HG03103 (cell line): ENCODE results near the gene ECHS1.

ENCODE experiments used
- ATAC-seq: cut with Tn5 transposase; IDR thresholded peaks from one replicate; pipeline ENCODE4 v1.9.1; 2021; ENCODE audit warnings: low read depth; ENCODE audit not compliant: unreplicated experiment

The ECHS1 gene

GRCh38 chr10:133361227-133361626 is 11.9 kb downstream of the ECHS1 start:
- ATAC-seq: no peak

DNA sequence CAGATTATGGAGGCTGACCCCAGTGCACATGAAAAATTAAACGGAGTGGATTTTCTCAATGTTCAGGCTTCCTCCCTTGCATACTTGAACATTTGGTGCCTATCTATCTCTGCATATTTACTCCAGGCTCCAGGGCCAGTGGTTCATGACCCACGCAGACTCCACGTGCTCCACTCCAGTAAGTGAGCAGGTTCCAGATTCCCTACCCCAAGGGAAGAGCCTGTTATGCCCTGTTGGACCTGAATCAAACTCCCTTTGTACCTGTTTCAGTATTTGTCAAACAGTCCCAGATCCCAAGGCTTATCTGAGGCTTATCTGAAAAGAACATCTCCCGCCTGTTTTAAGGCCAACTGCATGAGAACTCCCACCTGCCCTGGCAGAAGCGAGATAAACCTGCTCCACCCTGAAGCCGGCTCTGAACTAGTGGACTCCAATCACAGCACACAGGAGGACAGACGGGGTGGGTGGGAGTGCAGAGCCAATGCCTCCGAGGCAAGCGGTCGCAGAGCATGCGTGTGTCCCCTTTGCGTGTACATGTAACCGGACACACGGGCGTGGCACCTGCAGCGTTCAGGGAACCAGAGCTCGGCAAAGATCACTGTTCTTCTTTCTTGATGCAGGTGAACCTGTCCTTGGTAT is 13.1 kb downstream of the ECHS1 start:
- no peak for ATAC-seq

- ATAC-seq: no peak
Observed at GRCh38 chr10:133359554-133359971, 13.6 kb downstream of the ECHS1 start.

DNA sequence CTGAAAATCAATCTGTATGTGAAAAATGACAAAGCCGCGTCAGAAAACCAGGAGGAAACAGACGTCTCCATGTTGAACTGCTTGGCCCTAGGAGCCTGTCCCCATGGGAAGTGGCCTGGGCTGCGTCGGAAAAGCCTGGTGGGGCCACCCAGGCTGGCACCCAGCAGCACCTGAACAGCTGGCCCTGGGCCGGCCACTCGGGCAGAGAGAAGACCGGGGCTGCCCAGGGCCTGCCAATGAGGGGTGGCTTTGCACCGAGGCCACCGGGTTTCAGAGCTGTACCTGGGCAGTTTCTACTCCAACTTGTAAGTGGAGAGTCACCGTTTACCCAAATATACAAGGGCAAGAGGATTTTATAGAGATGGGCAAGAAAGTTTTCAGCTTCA is 14.2 kb downstream of the ECHS1 start:
- no peak for ATAC-seq

DNA sequence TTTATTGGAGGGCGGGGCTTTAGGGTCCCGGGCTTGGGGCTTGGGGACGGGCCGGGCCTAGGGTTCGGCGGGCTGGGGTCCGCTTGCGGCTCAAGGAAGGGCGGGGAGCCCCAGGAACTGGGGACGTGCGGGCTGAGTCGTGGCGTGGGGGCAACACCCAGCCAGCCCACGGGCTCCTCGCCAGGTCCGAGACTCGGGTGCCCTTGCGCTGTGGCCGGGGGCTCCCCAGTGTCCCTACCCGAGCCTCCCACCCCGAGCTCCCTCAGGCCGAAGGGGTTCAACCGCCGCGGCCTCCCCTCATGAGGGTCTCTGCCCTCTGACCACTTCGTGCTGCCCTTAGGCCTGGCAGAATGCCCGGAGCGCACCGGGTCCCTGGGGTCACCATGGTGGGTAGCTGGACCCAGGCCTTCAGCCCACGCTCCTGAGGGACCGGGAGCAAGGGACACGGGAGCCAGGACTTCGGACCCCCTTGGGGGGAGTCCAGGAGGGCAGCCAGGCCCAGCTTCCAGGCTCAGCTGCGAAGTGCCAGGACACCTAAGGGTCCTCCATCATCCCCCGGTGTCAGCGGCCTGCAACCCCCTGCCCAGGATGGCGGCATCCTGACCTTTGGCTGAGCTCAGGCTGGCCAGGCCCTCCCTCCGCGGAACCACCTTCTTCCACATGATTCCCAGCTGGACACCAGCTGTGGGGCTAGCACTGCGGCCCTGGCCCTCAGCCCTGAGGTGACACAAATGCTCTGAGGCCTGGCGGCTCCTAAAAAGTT is 14.8 kb downstream of the ECHS1 start:
- no peak for ATAC-seq

DNA sequence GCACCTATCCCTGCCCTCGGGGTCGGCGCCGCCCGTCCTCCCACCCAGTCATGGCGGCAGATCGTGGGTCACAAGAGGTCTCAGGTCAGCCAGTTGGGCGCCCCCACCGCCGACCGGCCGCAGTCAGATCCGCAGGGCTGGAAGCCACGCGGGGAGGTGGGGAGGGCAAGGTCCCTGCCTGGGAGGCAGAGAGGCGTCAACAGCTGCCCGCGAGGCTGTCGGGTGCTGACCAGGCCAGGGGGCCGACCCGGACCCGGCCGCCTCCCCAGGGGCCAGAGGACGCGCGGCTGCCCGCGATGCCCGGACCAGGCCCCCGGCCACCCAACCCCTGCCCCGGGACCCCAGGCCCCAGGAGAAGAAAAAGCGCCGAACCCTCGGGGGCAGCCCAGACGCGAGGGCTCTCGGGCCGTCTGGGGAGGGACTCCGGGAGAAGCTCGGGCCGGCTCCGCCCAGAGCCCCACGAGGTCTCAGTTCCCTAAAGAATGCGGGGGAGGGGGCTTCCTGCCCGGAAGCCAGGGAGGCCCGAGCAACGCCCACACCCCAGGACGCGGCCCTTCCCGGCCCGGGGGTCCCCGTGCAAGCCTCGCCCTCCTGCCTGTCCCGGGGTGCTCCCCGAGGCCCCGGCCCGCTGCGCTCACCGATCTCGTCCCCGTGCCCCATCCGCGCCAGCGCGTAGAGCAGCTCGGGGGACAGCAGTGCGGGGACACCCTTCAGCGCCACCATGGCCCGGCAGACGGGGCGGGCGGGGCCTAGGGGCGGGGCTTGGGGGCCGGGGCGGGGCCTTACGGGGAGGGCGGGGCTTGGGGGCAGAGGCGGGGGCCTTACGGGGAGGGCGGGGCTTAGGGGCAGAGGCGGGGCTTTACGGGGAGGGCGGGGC is 15.6 kb downstream of the ECHS1 start, which contains the start of gene FUOM:
TSS of gene FUOM (minus strand) at position 735 of the 877 bp plus-strand sequence. CDS start at position 723, 12 bp downstream.
- ATAC-seq: peak; percentile 57

DNA sequence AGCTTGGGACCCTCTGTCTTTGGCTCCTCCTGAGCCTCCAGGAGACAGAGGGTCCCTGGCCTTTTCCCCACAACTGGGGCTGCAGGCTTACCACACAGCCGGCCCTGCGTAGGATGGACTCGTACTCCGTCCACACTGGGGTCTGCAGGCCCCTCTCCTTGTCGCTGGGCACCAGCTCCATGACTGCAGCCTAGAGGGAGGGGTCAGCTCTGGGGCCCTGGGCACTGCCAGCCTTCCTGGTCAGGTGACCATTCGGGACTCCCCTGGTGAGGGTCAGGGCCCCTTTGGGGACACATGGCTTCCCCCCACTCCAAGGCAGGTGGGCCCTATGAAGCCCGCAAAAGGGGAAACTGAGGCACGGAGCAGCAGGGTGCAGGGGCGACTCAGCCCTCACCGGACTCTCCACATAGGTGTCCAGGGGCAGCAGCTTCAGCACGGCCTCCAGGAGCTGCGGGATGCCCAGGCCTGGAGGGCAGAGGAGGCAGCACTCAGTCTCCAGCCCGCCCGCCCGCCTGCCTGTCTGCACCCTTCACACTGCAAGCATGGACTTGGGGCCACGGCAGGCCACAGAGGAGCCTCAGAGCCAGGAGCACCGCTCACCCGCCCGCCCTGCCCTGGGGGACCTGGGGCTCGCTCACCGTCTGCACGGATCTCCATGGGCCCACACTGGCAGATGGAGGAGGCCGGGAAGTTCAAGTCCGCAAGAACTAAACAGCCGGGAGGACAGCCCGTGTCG is 16.4 kb downstream of the ECHS1 start:
- no peak for ATAC-seq

DNA sequence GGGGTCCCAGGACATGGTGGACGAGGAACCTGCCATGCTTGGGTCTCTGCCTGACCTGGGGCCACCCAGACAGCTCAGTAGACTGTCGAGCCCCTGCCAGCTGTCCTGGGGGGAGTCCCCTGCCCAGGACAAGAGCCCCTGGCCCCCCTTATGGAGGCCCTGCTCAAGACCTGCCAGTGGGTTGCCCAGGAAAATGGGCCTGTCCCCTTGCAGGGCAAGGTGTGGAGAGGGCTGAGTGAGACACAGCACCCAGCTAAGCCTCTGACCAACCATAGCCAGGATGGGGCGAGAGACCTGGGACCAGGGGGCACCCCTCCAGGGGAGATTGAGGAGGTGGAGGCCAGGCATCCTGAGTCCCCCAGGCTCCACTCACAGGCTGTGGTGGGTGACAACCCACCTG is 17.2 kb downstream of the ECHS1 start:
- no peak for ATAC-seq

- no peak for ATAC-seq
Observed at GRCh38 chr10:133355266-133355665, 17.9 kb downstream of the ECHS1 start.

DNA sequence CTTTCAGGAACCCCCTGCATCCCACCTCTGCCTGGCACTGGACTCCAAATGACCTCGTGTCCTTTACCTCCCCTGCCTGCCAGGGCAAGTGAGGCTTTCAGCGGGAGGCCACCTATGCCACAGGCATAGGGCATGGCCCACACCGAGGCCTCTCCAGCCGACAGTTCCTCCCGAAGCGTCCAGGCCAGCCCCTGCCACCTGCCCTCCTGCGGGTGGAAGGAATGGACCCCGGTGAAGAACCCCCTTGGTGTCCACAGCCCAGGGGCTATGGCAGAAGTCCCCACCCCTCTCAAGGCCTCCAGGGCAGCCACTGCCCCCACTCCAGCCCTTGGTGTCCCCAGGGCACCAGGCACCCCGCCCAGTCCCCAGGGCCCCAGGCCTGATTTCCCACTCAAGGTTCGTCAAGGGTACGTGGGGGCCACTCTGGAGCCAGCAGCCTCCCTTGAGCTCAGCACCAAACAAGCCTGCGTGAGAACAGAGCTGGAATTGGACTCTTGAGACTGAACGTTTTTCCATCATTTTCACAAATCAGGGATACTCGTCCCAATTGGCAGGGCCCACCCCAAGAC is 18.4 kb downstream of the ECHS1 start:
- ATAC-seq: no peak

- ATAC-seq: no peak
Observed at GRCh38 chr10:133353988-133354605, 19.1 kb downstream of the ECHS1 start.

DNA sequence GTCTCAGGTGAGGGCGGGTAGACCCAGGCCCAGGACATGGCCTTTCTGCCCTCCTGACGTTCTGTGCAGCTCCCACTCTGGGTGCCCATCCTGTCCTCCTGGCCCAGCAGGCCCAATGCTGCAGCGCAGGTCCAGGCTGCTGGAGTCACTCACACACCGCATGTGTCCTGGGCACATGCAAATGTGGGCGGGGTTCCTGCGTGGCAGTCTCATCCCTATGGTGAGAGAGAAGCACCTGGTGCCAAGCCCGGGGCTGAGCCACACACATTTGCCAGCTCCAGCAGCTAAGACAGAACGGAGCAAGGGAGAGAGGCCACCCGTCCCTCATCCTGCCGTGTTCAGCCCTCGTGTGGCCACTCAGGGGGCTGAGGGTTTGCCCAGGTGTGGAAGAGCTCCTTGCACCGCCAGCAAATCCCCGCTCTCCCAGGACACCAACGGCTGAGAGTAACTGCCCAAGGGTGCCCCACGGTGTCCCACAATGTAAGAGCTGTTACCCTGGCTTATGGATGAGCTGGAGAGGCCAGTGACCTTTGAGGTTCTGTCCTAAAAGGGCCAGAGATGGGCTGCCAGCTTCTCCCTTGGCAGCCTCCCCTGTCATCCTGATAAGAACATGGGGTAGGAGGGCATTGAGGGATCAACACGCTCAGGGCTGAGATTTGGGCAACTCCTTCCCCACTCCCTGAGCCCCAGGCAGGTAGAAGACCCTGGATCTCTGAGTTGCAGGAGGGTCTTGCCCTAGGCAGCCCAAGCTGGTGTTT is 19.8 kb downstream of the ECHS1 start:
- ATAC-seq: no peak

DNA sequence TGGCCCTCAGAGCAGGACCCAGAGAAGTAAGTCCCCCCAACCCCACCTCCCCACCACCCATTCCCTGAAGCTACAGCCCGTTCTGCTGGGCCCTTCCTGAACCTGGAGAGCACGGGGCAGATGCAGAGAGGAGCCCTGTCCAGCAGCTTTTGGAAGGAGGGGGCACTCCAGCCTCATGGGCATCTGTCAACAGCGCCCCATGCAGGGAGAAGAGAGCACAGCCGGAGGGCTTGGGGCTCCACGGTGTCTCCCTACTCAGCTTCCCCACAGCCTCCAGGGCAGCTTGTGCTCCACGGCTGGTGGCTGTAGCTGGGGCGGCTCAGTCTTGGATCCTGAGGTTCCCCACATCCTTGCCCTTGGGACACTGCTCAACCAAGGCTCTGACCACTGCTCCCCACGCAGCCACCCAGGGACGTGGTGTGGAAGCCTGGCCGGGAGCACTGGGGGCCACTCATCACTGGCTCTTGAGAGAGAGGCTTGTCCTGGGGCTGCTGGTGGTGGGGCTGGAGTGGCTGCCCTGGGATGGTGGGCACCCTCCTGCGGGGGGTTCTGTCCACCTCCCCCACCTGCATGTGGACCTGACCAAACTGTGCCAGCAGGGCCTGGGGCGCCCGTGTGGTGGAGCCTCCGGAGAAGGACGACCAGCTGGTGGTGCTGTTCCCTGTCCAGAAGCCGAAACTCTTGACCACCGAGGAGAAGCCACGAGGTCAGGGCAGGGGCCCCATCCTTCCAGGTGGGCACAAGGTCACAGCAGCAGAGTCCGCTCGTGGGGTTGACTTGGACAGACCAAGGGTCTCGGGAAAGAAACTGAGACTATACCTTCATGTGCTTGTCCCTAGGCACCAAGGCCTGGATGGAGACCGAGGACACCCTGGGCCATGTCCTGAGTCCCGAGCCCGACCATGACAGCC is 21.5 kb downstream of the ECHS1 start:
- no peak for ATAC-seq

GRCh38 chr10:133350950-133351329 is 22.2 kb downstream of the ECHS1 start:
- no peak for ATAC-seq

DNA sequence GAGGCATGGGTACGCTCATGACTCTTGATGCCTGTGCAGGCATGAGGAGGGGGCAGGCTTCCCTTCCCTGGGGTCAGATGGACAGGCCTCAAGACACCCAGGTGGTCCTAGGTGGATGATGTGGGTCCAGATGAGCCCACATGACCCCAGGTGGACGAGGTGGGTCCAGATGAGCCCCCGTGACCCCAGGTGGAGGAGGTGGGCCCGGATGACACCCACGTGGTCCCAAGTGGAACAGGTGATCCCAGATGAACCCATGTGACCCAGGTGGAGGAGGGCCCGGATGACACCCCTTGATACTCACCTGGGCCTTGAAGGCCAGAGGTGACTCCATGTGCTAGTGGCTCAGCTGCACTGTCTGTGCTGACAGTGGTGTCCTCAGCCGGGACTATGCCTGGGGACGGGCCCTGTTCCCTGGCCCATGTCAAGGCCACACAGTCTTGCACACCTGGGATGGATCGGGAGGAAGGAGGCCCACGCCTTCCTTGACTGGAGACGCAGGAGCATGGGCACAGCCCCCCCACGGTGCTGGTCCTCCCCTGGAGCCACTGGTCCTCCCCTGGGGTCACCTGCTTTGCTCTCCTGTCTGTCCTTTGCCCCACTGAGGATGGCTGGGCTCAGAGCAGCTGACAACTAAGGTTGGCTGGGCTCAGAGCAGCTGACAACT is 22.7 kb downstream of the ECHS1 start:
- ATAC-seq: no peak

DNA sequence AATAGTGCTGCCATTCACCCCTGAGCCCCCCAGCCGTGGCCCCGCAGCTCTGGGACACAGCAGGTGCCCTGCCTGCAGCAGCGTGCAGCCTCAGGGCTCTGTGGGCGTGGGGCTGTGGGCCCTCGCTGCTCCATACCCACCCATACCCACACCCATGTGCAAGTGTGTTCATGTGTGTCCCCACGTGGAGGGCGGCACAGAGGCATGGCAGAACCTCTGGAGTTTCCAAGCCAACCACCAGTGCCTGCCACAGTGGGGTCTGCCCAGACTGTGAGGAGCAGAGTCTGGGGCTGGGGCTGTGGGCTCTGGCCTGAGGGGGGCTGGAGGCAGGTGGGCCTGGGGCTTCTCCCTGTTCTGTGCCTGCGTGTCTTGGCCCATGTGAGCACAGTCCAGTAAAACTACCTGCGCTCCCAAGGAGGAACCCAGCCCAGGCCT is 23.6 kb downstream of the ECHS1 start:
- ATAC-seq: no peak

DNA sequence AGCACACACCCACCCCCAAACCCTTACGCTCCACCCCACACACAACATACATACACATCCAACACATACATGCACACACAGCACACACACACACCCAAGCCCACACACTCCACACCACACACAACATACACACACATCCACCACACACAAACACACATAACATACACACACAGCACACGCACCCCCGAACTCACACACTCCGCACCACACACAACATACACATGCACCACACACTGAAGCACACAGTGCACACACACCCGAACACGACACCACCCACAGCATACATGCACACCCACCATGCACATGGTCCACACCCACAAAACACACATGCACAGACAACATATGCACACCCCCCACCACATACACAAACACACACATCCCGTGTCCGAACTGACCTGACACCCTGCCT is 24.0 kb downstream of the ECHS1 start:
- ATAC-seq: no peak
